WTC11 (cell line): Measurements from ENCODE around the gene P3H2.

Experiments used
- CTCF ChIP-seq: fragments of 200-600 bp; IDR thresholded peaks from 2 replicates; pipeline ENCODE4 v1.8.0; 2022; ENCODE audit warnings: antibody characterized with exemption
- E2F1 ChIP-seq: sonication (generic); formaldehyde crosslinking; IDR thresholded peaks from 2 replicates; pipeline ENCODE4 v1.8.0; 2022; ENCODE audit warnings: mild to moderate bottlenecking, missing genetic modification reagents
- ESRRA ChIP-seq: sonication (generic); formaldehyde crosslinking; IDR thresholded peaks from 2 replicates; pipeline ENCODE4 v1.8.1; 2022; ENCODE audit warnings: mild to moderate bottlenecking, missing genetic modification reagents, borderline replicate concordance
- GRHL2 ChIP-seq: fragments of 250-450 bp; sonication (Bioruptor Pico); IDR thresholded peaks from 2 replicates; pipeline ENCODE4 v1.8.0; 2022; ENCODE audit warnings: mild to moderate bottlenecking, moderate library complexity; ENCODE audit not compliant: insufficient replicate concordance, severe bottlenecking
- GTF2I ChIP-seq: fragments of 250-450 bp; sonication (Bioruptor Pico); conservative IDR thresholded peaks from 2 replicates; pipeline ENCODE4 v1.4.0; 2021; ENCODE audit warnings: mild to moderate bottlenecking
- PREB ChIP-seq: sonication (generic); formaldehyde crosslinking; IDR thresholded peaks from 2 replicates; pipeline ENCODE4 v1.8.1; 2022; ENCODE audit warnings: mild to moderate bottlenecking, missing genetic modification reagents, moderate library complexity, borderline replicate concordance
- SMAD3 ChIP-seq: sonication (generic); formaldehyde crosslinking; IDR thresholded peaks from 2 replicates; pipeline ENCODE4 v1.8.0; 2022; ENCODE audit warnings: missing genetic modification reagents, mild to moderate bottlenecking, borderline replicate concordance
- USF2 ChIP-seq: sonication (generic); formaldehyde crosslinking; IDR thresholded peaks from 2 replicates; pipeline ENCODE4 v1.8.1; 2023; ENCODE audit warnings: mild to moderate bottlenecking, missing genetic modification reagents, moderate library complexity
- ZBTB21 ChIP-seq: sonication (generic); formaldehyde crosslinking; IDR thresholded peaks from 2 replicates; pipeline ENCODE4 v1.8.1; 2023; ENCODE audit warnings: mild to moderate bottlenecking, missing genetic modification reagents, borderline replicate concordance
- ZNF138 ChIP-seq: sonication (generic); formaldehyde crosslinking; conservative IDR thresholded peaks from 2 replicates; pipeline ENCODE4 v1.8.1; 2022; ENCODE audit warnings: mild to moderate bottlenecking, moderate library complexity, missing genetic modification reagents
- ZNF396 ChIP-seq: fragments of 250-450 bp; sonication (Bioruptor Pico); IDR thresholded peaks from 2 replicates; pipeline ENCODE4 v1.8.0; 2021; ENCODE audit warnings: mild to moderate bottlenecking, moderate library complexity, borderline replicate concordance
- TF ChIP-seq, protein P1 (sequence below): fragments of 250-450 bp; sonication (Bioruptor Pico); IDR thresholded peaks from 2 replicates; pipeline ENCODE4 v1.9.0; 2021; ENCODE audit warnings: mild to moderate bottlenecking
- TF ChIP-seq, protein P2 (sequence below): sonication (generic); formaldehyde crosslinking; IDR thresholded peaks from 2 replicates; pipeline ENCODE4 v1.8.0; 2022; ENCODE audit warnings: mild to moderate bottlenecking, missing genetic modification reagents

DNA sequence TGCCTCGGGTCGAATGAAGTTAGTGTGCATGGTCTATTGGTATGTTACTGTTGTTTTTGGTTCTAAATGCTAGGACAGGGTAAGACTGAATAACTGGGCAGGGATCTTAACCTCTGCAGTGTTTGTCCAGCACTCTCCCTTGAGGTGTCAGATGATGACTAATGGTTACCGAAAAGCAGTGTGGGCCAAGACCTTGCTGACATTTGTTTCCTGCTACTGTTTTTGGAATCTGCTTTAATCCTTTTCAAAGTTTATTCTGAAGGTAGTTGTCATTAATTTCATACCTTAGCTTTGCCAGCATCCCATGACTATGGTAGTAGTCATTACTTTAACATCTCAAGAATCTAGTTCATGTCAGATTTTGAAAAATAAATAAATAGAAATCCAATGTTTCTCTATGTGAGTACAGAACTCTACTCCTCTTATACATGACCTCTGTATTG is 117.0 kb downstream of the P3H2 start:
- TF ChIP-seq CTCF (no peak), USF2 (CRISPR knock-in tag) (no peak), E2F1 (CRISPR knock-in tag) (no peak), ESRRA (CRISPR knock-in tag) (no peak), ZNF396 (no peak), ZBTB21 (CRISPR knock-in tag) (no peak), GTF2I (CRISPR knock-in tag) (no peak), SMAD3 (CRISPR knock-in tag) (no peak), ZNF138 (no peak), GRHL2 (no peak), PREB (no peak)
- TF ChIP-seq, protein P1, sequence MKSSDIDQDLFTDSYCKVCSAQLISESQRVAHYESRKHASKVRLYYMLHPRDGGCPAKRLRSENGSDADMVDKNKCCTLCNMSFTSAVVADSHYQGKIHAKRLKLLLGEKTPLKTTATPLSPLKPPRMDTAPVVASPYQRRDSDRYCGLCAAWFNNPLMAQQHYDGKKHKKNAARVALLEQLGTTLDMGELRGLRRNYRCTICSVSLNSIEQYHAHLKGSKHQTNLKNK (CRISPR knock-in tag): no peak
- TF ChIP-seq, protein P2, sequence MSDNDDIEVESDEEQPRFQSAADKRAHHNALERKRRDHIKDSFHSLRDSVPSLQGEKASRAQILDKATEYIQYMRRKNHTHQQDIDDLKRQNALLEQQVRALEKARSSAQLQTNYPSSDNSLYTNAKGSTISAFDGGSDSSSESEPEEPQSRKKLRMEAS (CRISPR knock-in tag): no peak
